Measurements from ENCODE around the gene CYTH3.
"Not testable (repeated sequence)": the region's sequence is repeated elsewhere in the genome, so short reads cannot be mapped to it uniquely, and the experiment has no call there.

CYTH3 gene

GRCh38 chr7:6227294-6227846, 45.1 kb downstream of the CYTH3 start:
- no peak overlapping the region for H3K4me3 ChIP-seq (ENCODE audit: low read length)
- no peak for DNase-seq (ENCODE audit: low read depth)
- TF ChIP-seq CTCF (IDR thresholded peaks at IDR 0.05; ENCODE audit: insufficient read depth, low read depth, low read length, missing control alignments): no peak

GRCh38 chr7:6226194-6226799, 46.1 kb downstream of the CYTH3 start:
- no peak for TF ChIP-seq CTCF (IDR thresholded peaks at IDR 0.05; ENCODE audit: insufficient read depth, low read depth, low read length, missing control alignments)
- DNase-seq (ENCODE audit: low read depth): peak; percentile 28
- no peak overlapping the region for H3K4me3 ChIP-seq (ENCODE audit: low read length)

- not testable (repeated sequence) for H3K4me3 ChIP-seq (ENCODE audit: low read length); DNase-seq (ENCODE audit: low read depth)
Observed at GRCh38 chr7:6223411-6223810, 49.0 kb downstream of the CYTH3 start.

- not testable (repeated sequence) for DNase-seq (ENCODE audit: low read depth); H3K4me3 ChIP-seq (ENCODE audit: low read length)
Observed at GRCh38 chr7:6223010-6223409, 49.4 kb downstream of the CYTH3 start.

GRCh38 chr7:6221340-6222319, 50.8 kb downstream of the CYTH3 start:
- TF ChIP-seq CTCF (IDR thresholded peaks at IDR 0.05; ENCODE audit: insufficient read depth, low read depth, low read length, missing control alignments): no peak
- no peak overlapping the region for H3K4me3 ChIP-seq (ENCODE audit: low read length)
- DNase-seq (ENCODE audit: low read depth): no peak

- DNase-seq (ENCODE audit: low read depth): no peak
- H3K4me3 ChIP-seq (ENCODE audit: low read length): no peak overlapping the region
- no peak for TF ChIP-seq CTCF (IDR thresholded peaks at IDR 0.05; ENCODE audit: insufficient read depth, low read depth, low read length, missing control alignments)
Observed at GRCh38 chr7:6218329-6218728, 54.1 kb downstream of the CYTH3 start.

- no peak for TF ChIP-seq CTCF (IDR thresholded peaks at IDR 0.05; ENCODE audit: insufficient read depth, low read depth, low read length, missing control alignments)
- H3K4me3 ChIP-seq (ENCODE audit: low read length): no peak overlapping the region
- no peak for DNase-seq (ENCODE audit: low read depth)
Observed at GRCh38 chr7:6212008-6212407, 60.4 kb downstream of the CYTH3 start.

Measured in epithelial cell of esophagus (primary cell).